ENCODE measurements around the gene LKAAEAR1. TPM values are rescaled to one million over a fixed set of nuclear protein-coding genes. Genes with fewer than 3 reads are reported as not detected.

LKAAEAR1 gene
- total RNA-seq, 2 donors from 2014 or later: 3.9 TPM; not detected in 1

DNA sequence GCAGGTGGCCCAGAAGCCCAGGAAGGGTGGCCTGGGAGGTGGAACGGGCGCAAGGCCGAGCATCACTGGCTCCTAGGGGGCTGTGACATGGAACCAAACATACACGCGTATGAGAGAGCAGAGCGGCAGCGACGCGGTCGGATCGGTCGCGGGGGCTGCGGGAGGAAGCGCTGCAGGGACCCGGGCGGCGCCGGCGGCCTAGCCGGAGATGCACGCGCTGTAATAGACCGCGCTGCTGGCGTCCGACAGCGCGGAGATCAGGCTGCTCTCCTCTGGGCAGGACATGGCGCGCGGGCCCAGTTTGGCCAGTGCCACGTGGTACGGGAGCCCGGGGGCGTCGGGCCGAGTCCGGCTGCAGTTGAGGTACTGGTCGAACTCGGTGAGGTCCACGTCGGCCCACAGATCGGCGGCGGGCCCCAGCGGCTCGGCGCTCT lies 36.2 kb downstream of the LKAAEAR1 start:
- intact Hi-C loops (cut with DNase I): no loop called here
- no peaks in the 10 kb centered on the region for H3K36me3 ChIP-seq (replicated peaks in 1 of 2; ENCODE audit: insufficient read depth in 1 of 2, low read depth in 2 of 2)
- H3K4me1 ChIP-seq: peaks cover 14% of the 10 kb centered on the region
- ATAC-seq: no peak
- TF ChIP-seq, protein P1, sequence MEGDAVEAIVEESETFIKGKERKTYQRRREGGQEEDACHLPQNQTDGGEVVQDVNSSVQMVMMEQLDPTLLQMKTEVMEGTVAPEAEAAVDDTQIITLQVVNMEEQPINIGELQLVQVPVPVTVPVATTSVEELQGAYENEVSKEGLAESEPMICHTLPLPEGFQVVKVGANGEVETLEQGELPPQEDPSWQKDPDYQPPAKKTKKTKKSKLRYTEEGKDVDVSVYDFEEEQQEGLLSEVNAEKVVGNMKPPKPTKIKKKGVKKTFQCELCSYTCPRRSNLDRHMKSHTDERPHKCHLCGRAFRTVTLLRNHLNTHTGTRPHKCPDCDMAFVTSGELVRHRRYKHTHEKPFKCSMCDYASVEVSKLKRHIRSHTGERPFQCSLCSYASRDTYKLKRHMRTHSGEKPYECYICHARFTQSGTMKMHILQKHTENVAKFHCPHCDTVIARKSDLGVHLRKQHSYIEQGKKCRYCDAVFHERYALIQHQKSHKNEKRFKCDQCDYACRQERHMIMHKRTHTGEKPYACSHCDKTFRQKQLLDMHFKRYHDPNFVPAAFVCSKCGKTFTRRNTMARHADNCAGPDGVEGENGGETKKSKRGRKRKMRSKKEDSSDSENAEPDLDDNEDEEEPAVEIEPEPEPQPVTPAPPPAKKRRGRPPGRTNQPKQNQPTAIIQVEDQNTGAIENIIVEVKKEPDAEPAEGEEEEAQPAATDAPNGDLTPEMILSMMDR (IDR thresholded peaks at IDR 0.05): no peak
- no peak for TF ChIP-seq POLR2A (IDR thresholded peaks at IDR 0.05)
- no peak for DNase-seq
- 6 to 10% methylated on average over 15 to 49 of the region's 49 CpGs for WGBS, 2 donors
- peaks cover 0 to 12% of the 10 kb centered on the region in 2 donors for H3K27me3 ChIP-seq
- no peak overlapping the region for H3K27ac ChIP-seq
- H3K4me3 ChIP-seq: no peak overlapping the region
- no peaks in the 10 kb centered on the region for H3K9me3 ChIP-seq

DNA sequence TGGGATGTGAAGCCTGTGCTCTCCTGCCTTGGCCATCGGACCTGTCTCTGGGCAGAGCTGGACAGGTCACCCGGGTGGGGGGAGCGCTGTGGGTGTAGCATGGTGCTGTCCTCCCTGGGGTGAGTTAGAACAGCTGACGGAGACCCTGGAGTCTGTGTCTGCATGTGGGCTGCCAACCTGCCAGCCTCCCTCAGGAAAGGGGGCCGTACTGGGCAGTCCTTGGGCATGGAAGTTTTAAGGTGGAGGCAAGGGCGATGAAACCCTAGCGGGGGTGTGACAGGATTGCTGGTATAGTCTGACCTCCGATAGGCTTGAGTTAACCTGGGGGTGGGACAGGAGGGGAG lies 37.2 kb downstream of the LKAAEAR1 start:
- no peaks in the 10 kb centered on the region for H3K9me3 ChIP-seq
- no peak overlapping the region for H3K27ac ChIP-seq
- intact Hi-C loops (cut with DNase I): no loop called here
- ATAC-seq (no peak), DNase-seq (no peak)
- peaks cover 0 to 16% of the 10 kb centered on the region in 2 donors for H3K27me3 ChIP-seq
- no peak overlapping the region for H3K4me3 ChIP-seq
- no peaks in the 10 kb centered on the region for H3K36me3 ChIP-seq (replicated peaks in 1 of 2; ENCODE audit: insufficient read depth in 1 of 2, low read depth in 2 of 2)
- WGBS, 2 donors: 62 to 77% methylated on average over 8 of the region's 8 CpGs
- TF ChIP-seq, protein P1 (IDR thresholded peaks at IDR 0.05): no peak
- no peak for TF ChIP-seq POLR2A (IDR thresholded peaks at IDR 0.05)
- H3K4me1 ChIP-seq: peaks cover 19% of the 10 kb centered on the region

DNA sequence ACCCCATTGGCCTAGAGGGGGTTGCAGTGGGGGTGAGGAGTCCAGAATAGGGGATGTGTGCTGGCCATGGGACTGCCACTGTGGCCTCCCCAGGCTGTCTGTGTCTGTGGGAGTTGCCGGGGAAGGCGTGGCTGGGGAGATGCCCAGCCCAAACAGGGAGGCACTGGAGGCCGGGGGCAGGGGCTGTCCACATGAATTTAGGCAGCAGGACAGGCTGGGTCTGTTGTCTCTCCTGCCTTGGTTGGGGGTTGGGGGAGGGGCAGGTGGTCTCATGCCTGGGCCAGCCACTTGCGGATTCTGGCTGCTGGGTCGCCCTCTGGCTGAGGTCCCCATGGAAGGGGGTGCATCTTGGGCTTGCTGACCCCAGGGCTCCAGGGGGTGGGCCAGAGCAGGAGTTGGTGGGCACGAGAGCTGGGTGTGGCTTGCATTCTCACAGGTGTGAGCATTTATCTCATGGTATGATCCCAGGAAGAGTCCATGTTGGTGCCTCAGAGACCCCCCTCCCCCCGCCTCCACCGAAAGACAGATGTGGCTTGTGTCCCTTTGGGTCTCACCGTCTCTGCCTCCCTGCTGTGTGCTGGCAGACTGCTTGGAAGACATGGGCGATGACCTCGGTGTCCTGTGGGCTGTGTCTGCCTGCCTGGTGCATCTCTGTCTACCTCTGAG lies 38.7 kb downstream of the LKAAEAR1 start:
- ATAC-seq (no peak), DNase-seq (no peak)
- 53 to 54% methylated on average over 7 to 11 of the region's 11 CpGs for WGBS, 2 donors
- Histone ChIP-seq H3K4me1 (peaks cover 20% of the 10 kb centered on the region), H3K36me3 (replicated peaks in 1 of 2; ENCODE audit: insufficient read depth in 1 of 2, low read depth in 2 of 2) (no peaks in the 10 kb centered on the region), H3K9me3 (no peaks in the 10 kb centered on the region), H3K4me3 (no peak overlapping the region), H3K27me3 (peaks cover 0 to 13% of the 10 kb centered on the region in 2 donors), H3K27ac (peak overlapping the region in 1 of 4 donors; percentile 28)
- intact Hi-C loops (cut with DNase I): no loop called here
- TF ChIP-seq, protein P1 (IDR thresholded peaks at IDR 0.05): no peak
- peak in 1 of 3 donors; percentile 2 for TF ChIP-seq POLR2A (IDR thresholded peaks at IDR 0.05)

DNA sequence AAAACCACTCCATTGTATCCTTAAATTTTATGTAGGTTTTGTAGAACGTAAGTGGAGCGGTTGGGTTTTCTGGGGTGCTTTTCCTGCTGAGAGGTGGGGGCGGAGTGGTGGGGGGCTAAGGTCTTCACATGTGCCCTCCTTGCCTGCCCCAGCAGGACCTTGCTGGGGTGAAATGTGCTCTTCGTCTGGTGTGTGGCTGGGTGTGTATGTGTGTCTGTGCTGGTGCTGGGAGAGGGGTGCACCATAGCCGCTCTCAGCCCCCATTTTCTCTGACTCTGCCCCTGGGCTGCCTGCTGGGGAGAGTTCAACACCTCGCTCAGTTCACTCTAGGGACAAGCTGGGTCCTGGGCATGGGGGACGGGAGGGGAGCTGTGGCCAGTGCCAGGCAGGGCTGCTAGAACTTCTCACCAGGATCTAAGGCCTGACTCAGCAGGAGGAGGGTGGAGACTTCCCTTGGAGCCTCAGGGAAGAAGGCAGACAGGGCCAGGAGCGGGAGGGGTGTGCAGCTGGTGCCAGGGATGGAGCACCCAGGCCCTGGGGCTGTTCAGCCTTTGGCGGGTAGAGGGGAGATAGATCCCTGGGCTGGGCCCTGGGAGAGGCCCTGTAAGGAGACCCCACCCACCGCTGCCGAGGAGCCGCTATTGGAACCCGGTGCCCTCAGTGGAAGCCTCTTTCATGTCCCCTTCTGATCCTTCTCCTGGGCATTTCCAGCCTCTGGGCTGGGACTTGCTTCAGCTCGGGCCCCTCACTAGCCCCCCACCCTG lies 39.5 kb downstream of the LKAAEAR1 start:
- intact Hi-C loops (cut with DNase I): no loop called here
- Histone ChIP-seq H3K27me3 (peaks cover 0 to 10% of the 10 kb centered on the region in 2 donors), H3K4me3 (no peak overlapping the region), H3K4me1 (peaks cover 19% of the 10 kb centered on the region), H3K27ac (peak overlapping the region in 2 of 4 donors; percentile 28 to 30), H3K36me3 (replicated peaks in 1 of 2; ENCODE audit: insufficient read depth in 1 of 2, low read depth in 2 of 2) (no peaks in the 10 kb centered on the region), H3K9me3 (no peaks in the 10 kb centered on the region)
- ATAC-seq (peak; percentile 19), DNase-seq (no peak)
- TF ChIP-seq POLR2A (IDR thresholded peaks at IDR 0.05): no peak
- TF ChIP-seq, protein P1 (IDR thresholded peaks at IDR 0.05): no peak
- WGBS, 2 donors: 77 to 78% methylated on average over 7 to 14 of the region's 14 CpGs

Measured in body of pancreas (tissue), 4 donors.